ENCODE measurements around the gene ROR2.

DNA sequence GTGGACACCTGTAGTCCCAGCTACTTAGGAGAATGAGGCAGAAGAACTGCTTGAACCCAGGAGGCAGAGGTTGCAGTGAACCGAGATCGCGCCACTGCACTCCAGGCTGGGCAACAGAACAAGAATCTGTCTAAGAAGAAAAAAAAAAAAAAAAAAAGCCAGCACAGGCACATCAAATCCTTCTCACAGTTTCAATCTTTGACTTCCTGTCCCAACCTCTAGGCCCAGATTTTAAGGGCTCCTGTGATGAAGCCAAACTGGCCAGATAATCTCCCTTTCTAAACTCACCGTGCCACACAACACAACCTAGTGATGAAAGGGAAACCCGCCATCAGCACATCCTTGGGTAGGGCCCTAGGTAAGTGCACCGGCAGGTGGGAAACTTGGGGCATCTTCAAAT, 58.1 kb downstream of the ROR2 start:
- TF ChIP-seq, protein P1, sequence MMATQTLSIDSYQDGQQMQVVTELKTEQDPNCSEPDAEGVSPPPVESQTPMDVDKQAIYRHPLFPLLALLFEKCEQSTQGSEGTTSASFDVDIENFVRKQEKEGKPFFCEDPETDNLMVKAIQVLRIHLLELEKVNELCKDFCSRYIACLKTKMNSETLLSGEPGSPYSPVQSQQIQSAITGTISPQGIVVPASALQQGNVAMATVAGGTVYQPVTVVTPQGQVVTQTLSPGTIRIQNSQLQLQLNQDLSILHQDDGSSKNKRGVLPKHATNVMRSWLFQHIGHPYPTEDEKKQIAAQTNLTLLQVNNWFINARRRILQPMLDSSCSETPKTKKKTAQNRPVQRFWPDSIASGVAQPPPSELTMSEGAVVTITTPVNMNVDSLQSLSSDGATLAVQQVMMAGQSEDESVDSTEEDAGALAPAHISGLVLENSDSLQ (IDR thresholded peaks at IDR 0.05), result no peak
- TF ChIP-seq SP1 (IDR thresholded peaks at IDR 0.05) (no peak), TARDBP (IDR thresholded peaks at IDR 0.05) (no peak)

All from HEK293T (cell line).